H1 (cell line): ENCODE measurements around the gene COL6A6. TPM values are rescaled to one million over a fixed set of nuclear protein-coding genes. Genes with fewer than 3 reads are reported as not detected.

Source experiments
- ASH2L ChIP-seq: fragments of 200-600, 300-600 bp; sonication (generic); IDR thresholded peaks from one replicate; pipeline ENCODE4 v1.7.1; 2017; ENCODE audit warnings: low read length
- ATF2 ChIP-seq: IDR thresholded peaks from 2 replicates; pipeline ENCODE4 v1.6.1; 2012; ENCODE audit warnings: low read length, inconsistent platforms
- CTBP2 ChIP-seq: IDR thresholded peaks from 2 replicates; pipeline ENCODE4 v1.7.0; 2011; ENCODE audit warnings: borderline replicate concordance, mild to moderate bottlenecking, moderate library complexity, mixed read lengths, low read length; ENCODE audit not compliant: insufficient read depth, insufficient read length
- GABPA ChIP-seq: IDR thresholded peaks from 2 replicates; pipeline ENCODE4 v1.6.1; 2011; ENCODE audit warnings: mild to moderate bottlenecking, low read length, moderate library complexity, borderline replicate concordance; ENCODE audit not compliant: insufficient read depth
- polyA plus RNA-seq, 7 experiments: library from polyadenylated mRNA; depleted of rRNA in 3 of 7; stranded (reverse) in 5 of 7; unstranded in 2 of 7; fragments of >200 nt in 5 of 7; fragments of 200-250 nt in 2 of 7; gene quantifications; 1 replicate in 5 of 7; 2 replicates in 1 of 7; 4 replicates in 1 of 7; pipeline versions ENCODE4 v1.2.1 to v1.2.3, GENCODE V29; 2011 to 2013; ENCODE audit warnings: missing spikeins in 2 of 7, mixed read lengths in 2 of 7
- total RNA-seq: library from RNA; stranded (reverse); fragmentation: NEBNext Ultra II Directional; extraction: Animal tissue kit (Norgen Biotek cat#: 25700); gene quantifications from 2 replicates; pipeline ENCODE4 v1.2.1, GENCODE V29; 2021

Gene COL6A6
- total and polyA plus RNA-seq, 2 of the 8 experiments (the other 6 are each of a cell fraction or from before 2014, with no cell fraction given): 0.02 to 0.09 TPM

- TF ChIP-seq ATF2: no peak
- no peak for TF ChIP-seq GABPA
- TF ChIP-seq CTBP2: no peak
- TF ChIP-seq ASH2L: no peak
These were observed 12.3 kb upstream of the COL6A6 start (continued) for GRCh38 chr3:130504701-130505100.
